Spinal cord (tissue), 10 donors: ENCODE results near the gene DSG1. TPM values are rescaled to one million over a fixed set of nuclear protein-coding genes. Genes with fewer than 3 reads are reported as not detected.
"Not testable (repeated sequence)": the region's sequence is repeated elsewhere in the genome, so short reads cannot be mapped to it uniquely, and the experiment has no call there.

Experiments used
- DNase-seq, 6 donors: peaks; one replicate each; pipeline versions ENCODE4 v3.0.0 to v3.0.0-alpha.2; 2013 to 2015; ENCODE audit warnings: low spot score in 6 of 6, low read depth in 4 of 6
- H3K27ac ChIP-seq: one replicate; pipeline ENCODE4 v1.5.1; 2013; ENCODE audit warnings: low read depth, low read length, control low read depth
- H3K27me3 ChIP-seq: one replicate; pipeline ENCODE4 v1.6.1; 2013; ENCODE audit warnings: low read length; ENCODE audit not compliant: control insufficient read depth, insufficient read depth
- H3K36me3 ChIP-seq: one replicate; pipeline ENCODE4 v1.6.1; 2013; ENCODE audit warnings: low read length; ENCODE audit not compliant: control insufficient read depth, insufficient read depth
- H3K4me1 ChIP-seq: one replicate; pipeline ENCODE4 v1.6.1; 2013; ENCODE audit warnings: low read length; ENCODE audit not compliant: control insufficient read depth, insufficient read depth
- H3K4me3 ChIP-seq: one replicate; pipeline ENCODE4 v1.5.1; 2013; ENCODE audit warnings: low read depth, low read length, control low read depth
- H3K9me3 ChIP-seq: one replicate; pipeline ENCODE4 v1.6.1; 2013; ENCODE audit warnings: low read length; ENCODE audit not compliant: control insufficient read depth, insufficient read depth
- WGBS: methylation state at CpG from one replicate; pipeline ENCODE4 v1.1.5; 2013; ENCODE audit warnings: missing lambda C conversion rate; ENCODE audit not compliant: insufficient coverage; 5-methylcytosine and 5-hydroxymethylcytosine counted together
- polyA plus RNA-seq, 2 donors: library from polyadenylated mRNA; unstranded; fragments of 120-200 nt; gene quantifications; one replicate each; pipeline ENCODE4 v1.2.1, GENCODE V29; 2013; ENCODE audit not compliant: insufficient read length in 2 of 2
- total RNA-seq, 2 donors: library from RNA; depleted of rRNA in 1 of 2; stranded (reverse); fragments of 120-200 nt in 1 of 2; fragments of >200 nt in 1 of 2; gene quantifications; one replicate each; pipeline versions ENCODE4 v1.2.3 to v1.2.4, GENCODE V29; 2013 to 2014
- donor health status: healthy.

Gene DSG1
- total and polyA plus RNA-seq, 4 donors, result 0.17 to 1.5 (median 0.20) TPM; not detected in 1

DNA sequence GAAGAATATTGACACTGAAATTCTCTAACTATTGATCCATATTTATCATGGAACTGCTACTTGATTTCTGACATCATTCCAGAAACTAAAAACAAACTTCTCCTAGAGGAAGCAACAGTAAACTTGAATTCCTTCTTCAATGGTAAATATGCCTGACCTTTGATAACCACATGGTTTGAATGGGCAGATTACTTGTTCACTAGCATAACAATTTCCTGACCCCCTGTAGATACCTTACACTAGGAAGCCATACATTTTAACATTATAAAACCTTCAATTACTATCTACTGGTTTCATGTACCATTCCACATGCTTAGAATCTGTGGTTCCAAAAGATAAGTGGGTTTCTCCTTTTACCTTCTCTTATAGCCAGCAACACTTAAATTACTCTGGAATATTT is 36.5 kb upstream of the DSG1 start:
- Histone ChIP-seq H3K4me3 (no peak overlapping the region), H3K4me1 (no peaks in the 10 kb centered on the region), H3K36me3 (no peaks in the 10 kb centered on the region), H3K27me3 (no peaks in the 10 kb centered on the region), H3K27ac (no peak overlapping the region), H3K9me3 (no peaks in the 10 kb centered on the region)
- DNase-seq, result no peak

DNA sequence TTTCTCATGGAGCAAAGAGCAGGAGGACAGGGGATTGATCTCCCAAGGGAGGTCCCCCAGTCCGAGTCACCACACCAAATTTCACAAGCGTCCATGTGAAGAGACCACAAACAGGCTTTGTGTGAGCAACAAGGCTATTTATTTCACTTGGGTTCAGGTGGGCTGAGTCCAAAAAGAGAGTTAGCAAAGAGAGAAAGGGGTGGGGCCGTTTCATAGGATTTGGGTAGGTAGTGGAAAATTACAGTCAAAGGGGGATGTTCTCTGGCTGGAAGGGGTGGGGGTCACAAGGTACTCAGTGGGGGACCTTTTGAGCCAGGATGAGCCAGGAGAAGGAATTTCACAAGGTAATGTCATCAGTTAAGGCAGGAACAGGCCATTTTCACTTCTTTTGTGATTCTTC is 28.5 kb upstream of the DSG1 start:
- not testable (repeated sequence) for H3K36me3 ChIP-seq, H3K4me1 ChIP-seq, DNase-seq, H3K9me3 ChIP-seq, H3K27me3 ChIP-seq, H3K4me3 ChIP-seq, H3K27ac ChIP-seq
- 84% methylated on average over 3 of the region's 3 CpGs for WGBS

DNA sequence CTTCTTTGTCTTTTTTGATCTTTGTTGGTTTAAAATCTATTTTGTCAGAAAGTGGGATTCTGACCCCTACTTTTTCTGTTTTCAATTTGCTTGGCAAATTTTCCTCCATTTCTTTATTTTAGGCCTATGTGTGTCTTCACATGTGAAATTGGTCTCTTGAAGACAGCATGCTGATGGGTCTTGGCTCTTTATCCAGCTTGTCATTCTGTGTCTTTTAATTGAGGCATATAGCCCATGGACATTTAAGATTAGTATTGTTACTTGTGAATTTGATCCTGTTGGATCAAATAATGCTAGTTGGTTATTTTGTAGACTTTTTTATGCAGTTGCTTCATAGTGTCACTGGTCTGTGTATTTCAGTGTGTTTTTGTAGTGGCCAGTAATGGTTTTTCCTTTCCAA is 26.3 kb upstream of the DSG1 start:
- Histone ChIP-seq H3K27me3 (no peaks in the 10 kb centered on the region), H3K4me3 (no peak overlapping the region), H3K36me3 (no peaks in the 10 kb centered on the region), H3K9me3 (peaks cover 5% of the 10 kb centered on the region), H3K27ac (no peak overlapping the region), H3K4me1 (no peaks in the 10 kb centered on the region)
- no peak for DNase-seq

DNA sequence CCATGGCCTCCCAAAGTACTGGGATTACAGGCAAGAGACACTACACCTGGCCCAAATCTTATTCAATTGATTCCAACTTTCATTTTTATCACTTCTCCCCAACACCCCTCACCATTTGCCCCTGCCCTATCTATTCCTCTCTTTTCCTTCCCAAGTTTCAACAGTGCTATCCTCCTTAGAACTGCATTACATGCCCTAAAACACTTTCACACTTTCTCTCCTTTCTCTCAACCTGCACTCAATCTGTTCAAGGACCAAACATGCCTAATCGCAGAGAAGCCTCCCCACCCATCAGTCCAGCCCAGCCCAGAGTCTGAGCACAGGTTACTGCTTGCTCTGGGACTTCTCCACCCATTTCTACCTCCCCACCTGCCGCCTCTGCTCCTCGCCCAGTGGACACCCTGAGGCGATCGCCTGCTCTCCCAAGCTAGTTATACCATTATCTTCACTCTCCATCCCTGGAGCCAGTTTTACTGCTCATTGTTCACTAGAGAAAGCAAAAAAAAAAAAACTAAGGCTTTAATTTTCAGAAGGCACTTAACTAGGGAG is 23.7 kb upstream of the DSG1 start:
- no peak overlapping the region for H3K27ac ChIP-seq
- 81% methylated on average over 3 of the region's 5 CpGs for WGBS
- H3K4me1 ChIP-seq, result no peaks in the 10 kb centered on the region
- no peaks in the 10 kb centered on the region for H3K36me3 ChIP-seq
- no peak overlapping the region for H3K4me3 ChIP-seq
- peaks cover 5% of the 10 kb centered on the region for H3K9me3 ChIP-seq
- H3K27me3 ChIP-seq, result no peaks in the 10 kb centered on the region
- no peak for DNase-seq

DNA sequence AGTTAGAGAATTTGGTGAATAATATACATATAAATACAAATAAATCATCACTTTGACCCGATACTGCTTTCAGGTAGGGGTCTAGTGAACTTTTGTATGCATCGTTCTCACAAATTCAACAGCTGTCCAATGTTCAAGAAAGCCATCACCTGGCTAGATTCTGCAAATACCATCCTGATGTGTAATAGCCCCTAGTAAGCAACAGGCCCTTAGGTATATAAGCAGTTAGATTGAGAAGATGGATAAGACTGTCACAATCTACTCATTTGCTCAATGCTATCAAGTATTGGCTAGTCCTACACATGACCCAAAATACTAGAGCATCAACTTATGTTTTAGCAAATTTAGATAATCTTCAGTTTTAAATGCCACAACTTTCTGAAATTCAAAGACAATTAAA is 20.7 kb upstream of the DSG1 start:
- no CpG with 5 or more reads among the region's 2 CpGs for WGBS
- Histone ChIP-seq H3K27me3 (no peaks in the 10 kb centered on the region), H3K9me3 (no peaks in the 10 kb centered on the region), H3K4me3 (no peak overlapping the region), H3K4me1 (no peaks in the 10 kb centered on the region), H3K36me3 (no peaks in the 10 kb centered on the region), H3K27ac (no peak overlapping the region)
- no peak for DNase-seq

DNA sequence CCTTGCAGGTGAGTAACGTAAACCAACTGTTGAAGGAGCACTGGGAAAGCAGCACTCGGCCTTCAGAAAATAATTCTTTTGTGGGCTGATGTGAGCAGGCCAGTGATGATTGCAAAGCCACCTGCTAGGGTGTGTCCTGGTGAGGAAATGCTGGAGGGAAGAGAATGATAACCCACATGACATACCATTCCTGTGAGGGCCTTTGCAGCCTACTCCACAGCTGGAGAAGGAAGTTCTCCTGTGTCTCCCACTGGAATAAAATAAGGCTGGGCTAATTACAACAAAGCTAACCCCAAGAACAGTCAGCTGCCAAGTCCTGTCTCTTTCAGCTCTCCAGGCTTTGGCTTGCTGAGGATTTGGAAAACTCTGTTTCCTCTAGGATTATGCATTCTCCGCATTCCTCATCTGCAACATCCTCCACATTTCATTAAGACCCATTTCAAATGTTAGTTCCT is 16.7 kb upstream of the DSG1 start:
- peak in 1 of 6 donors; percentile 38 for DNase-seq
- no peak overlapping the region for H3K27ac ChIP-seq
- no peak overlapping the region for H3K4me3 ChIP-seq
- H3K9me3 ChIP-seq, result no peaks in the 10 kb centered on the region
- no peaks in the 10 kb centered on the region for H3K4me1 ChIP-seq
- 100% methylated on average over 3 of the region's 3 CpGs for WGBS
- no peaks in the 10 kb centered on the region for H3K27me3 ChIP-seq
- no peaks in the 10 kb centered on the region for H3K36me3 ChIP-seq

DNA sequence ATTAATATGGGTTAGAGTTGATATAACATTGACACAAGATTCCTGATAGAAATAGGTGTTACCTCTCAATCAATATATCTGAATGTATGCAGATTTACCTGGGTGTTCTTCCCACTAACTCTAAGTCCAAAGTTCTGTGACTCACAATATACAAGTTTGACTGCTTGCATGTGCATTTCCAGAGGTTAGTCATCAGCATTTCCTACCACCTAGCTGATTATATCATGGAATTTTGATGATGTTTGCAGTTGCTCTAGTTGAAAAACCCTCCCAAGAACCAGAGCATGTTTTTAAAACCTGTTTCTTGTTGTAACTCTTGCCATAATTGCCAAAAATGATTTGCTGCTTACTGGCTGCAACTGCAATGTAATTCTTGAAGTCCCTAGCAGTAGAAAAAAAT is 15.0 kb upstream of the DSG1 start:
- Histone ChIP-seq H3K4me3 (no peak overlapping the region), H3K27me3 (no peaks in the 10 kb centered on the region), H3K27ac (no peak overlapping the region), H3K4me1 (no peaks in the 10 kb centered on the region), H3K36me3 (no peaks in the 10 kb centered on the region), H3K9me3 (no peaks in the 10 kb centered on the region)
- no peak for DNase-seq

DNA sequence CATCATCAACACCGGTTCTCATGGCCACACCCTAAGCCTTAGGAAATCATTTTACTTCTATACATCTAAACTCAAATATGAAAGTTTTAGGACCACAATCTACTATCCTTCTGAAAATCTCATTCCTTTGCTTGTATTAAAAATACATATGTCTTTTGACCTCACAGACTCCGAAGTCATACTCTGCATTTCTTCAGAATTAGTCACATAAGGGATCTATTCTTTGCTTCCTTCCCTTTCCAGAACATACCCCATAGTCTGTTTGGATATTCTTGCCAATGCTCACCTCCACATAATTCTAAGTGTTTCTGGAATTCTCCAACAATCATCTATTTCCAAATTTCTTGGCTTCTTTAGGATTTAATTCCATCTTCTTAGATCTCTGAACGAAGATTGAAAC is 14.2 kb upstream of the DSG1 start:
- H3K27ac ChIP-seq, result no peak overlapping the region
- H3K4me1 ChIP-seq, result no peaks in the 10 kb centered on the region
- no peaks in the 10 kb centered on the region for H3K36me3 ChIP-seq
- WGBS, result 94% methylated on average over 2 of the region's 3 CpGs
- no peak overlapping the region for H3K4me3 ChIP-seq
- no peaks in the 10 kb centered on the region for H3K9me3 ChIP-seq
- DNase-seq, result no peak
- H3K27me3 ChIP-seq, result no peaks in the 10 kb centered on the region

DNA sequence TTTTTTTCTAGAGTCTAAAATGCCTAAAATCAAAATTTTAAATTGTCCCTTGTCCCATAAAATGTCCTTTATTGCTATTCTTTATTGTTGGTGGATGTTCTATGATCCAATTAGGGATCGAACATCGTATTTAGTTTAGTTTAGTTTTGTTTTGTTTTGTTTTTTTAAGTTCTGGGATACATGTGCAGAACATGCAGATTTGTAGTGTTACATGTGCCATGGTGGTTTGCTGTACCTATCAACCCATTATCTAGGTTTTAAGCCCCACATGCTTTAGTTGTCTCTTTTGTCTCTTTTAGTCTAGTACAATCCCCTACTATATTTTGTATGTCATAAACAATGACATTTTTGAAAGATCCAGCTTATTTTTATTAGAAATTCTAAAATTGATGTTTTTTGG is 8.8 kb upstream of the DSG1 start:
- no CpG with 5 or more reads among the region's 2 CpGs for WGBS
- no peak for DNase-seq
- peaks cover 1% of the 10 kb centered on the region for H3K9me3 ChIP-seq
- no peak overlapping the region for H3K4me3 ChIP-seq
- H3K36me3 ChIP-seq, result no peaks in the 10 kb centered on the region
- no peaks in the 10 kb centered on the region for H3K27me3 ChIP-seq
- no peaks in the 10 kb centered on the region for H3K4me1 ChIP-seq
- H3K27ac ChIP-seq, result no peak overlapping the region

DNA sequence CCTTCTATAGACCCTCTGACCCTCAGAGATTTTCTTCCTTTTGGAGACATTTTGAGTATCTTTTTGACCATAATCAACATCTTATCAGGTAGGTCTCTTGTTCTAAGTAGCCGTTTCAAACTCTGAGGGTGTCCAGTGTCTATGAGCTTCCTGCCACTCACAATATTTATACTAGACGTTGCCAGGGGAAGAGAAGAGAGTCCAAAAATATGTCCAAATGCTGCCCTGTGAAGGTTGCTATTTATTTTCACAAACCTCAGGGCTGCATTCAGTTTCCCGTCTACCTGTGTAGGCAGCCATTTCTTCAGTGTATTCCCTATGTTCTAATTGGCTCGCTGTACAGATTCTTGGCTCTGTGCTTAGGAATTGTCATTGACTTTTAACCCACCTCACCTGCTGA is 986 bp upstream of the DSG1 start:
- H3K4me3 ChIP-seq, result no peak overlapping the region
- H3K36me3 ChIP-seq, result no peaks in the 10 kb centered on the region
- 63% methylated on average over 1 of the region's 4 CpGs for whole genome bisulfite sequencing
- DNase-seq, result no peak
- no peaks in the 10 kb centered on the region for H3K4me1 ChIP-seq
- H3K27ac ChIP-seq, result no peak overlapping the region
- no peaks in the 10 kb centered on the region for H3K27me3 ChIP-seq
- H3K9me3 ChIP-seq, result no peaks in the 10 kb centered on the region
